K562 (cell line): Measurements from ENCODE around the gene S100A2. TPM values are rescaled to one million over a fixed set of nuclear protein-coding genes. Genes with fewer than 3 reads are reported as not detected.

ENCODE experiments used
- CBFA2T3 ChIP-seq: fragments of 450-650 bp; IDR thresholded peaks from 2 replicates; pipeline ENCODE4 v1.6.1; 2017
- PHF8 ChIP-seq: fragments of 200-600 bp; sonication (generic); IDR thresholded peaks from 2 replicates; pipeline ENCODE4 v1.6.1; 2012; ENCODE audit warnings: mixed run types, mild to moderate bottlenecking, inconsistent platforms, low read length, moderate library complexity, borderline replicate concordance
- POLR2AphosphoS5 ChIP-seq: IDR thresholded peaks from 2 replicates; pipeline ENCODE4 v1.6.1; 2011; ENCODE audit warnings: mild to moderate bottlenecking, low read depth, low read length, moderate library complexity; ENCODE audit not compliant: control insufficient read depth, insufficient read depth
- RB1 ChIP-seq: fragments of 450-650 bp; IDR thresholded peaks from 2 replicates; pipeline ENCODE4 v1.6.1; 2017; ENCODE audit warnings: low read depth, mild to moderate bottlenecking
- SAFB2 ChIP-seq: fragments of 200-400 bp; formaldehyde crosslinking; IDR thresholded peaks from 2 replicates; pipeline ENCODE4 v1.6.1; 2018; ENCODE audit warnings: borderline replicate concordance, low read length, low read depth, moderate library complexity; ENCODE audit not compliant: severe bottlenecking
- SAP30 ChIP-seq: fragments of 200-600 bp; sonication (generic); IDR thresholded peaks from 2 replicates; pipeline ENCODE4 v1.6.1; 2012; ENCODE audit warnings: borderline replicate concordance, low read depth, mild to moderate bottlenecking, moderate library complexity, low read length, control low read depth, inconsistent platforms; ENCODE audit not compliant: insufficient read depth, poor library complexity, severe bottlenecking
- TEAD4 ChIP-seq, 2 experiments: sonication (generic) in 1 of 2; formaldehyde crosslinking in 1 of 2; IDR thresholded peaks; 2 replicates each; pipeline versions ENCODE4 v1.6.1 to v1.8.0; 2012 to 2022; ENCODE audit warnings: borderline replicate concordance in 1 of 2, inconsistent platforms in 1 of 2, low read length in 1 of 2, mild to moderate bottlenecking in 1 of 2, missing genetic modification reagents in 1 of 2
- XRCC5 ChIP-seq: fragments of 200-400 bp; formaldehyde crosslinking; IDR thresholded peaks from 2 replicates; pipeline ENCODE4 v1.6.1; 2017; ENCODE audit warnings: low read depth, mild to moderate bottlenecking, low read length
- ZBTB7A ChIP-seq: IDR thresholded peaks from 2 replicates; pipeline ENCODE4 v1.6.1; 2011; ENCODE audit warnings: low read depth, mild to moderate bottlenecking, low read length, moderate library complexity, borderline replicate concordance; ENCODE audit not compliant: control insufficient read depth
- ZNF174 ChIP-seq: fragments of 250-450 bp; sonication (Bioruptor Pico); IDR thresholded peaks from 2 replicates; pipeline ENCODE4 v1.4.0; 2020; ENCODE audit warnings: mild to moderate bottlenecking
- polyA plus RNA-seq, 8 experiments: library from polyadenylated mRNA; depleted of rRNA in 4 of 8; stranded (reverse) in 5 of 8; unstranded in 3 of 8; fragments of >200 nt; fragmentation: Nextera tagmentation in 2 of 8; fragmentation: Illumina TruSeq in 1 of 8; extraction: Ambion mirVana in 2 of 8; extraction: Trizol in 1 of 8; gene quantifications; 2 replicates each; pipeline versions ENCODE4 v1.2.1 to v1.2.3, GENCODE V29; 2011 to 2014; ENCODE audit warnings: inconsistent platforms in 1 of 8, missing spikeins in 1 of 8
- total RNA-seq, 7 experiments: library from RNA; depleted of rRNA in 6 of 7; stranded (reverse); fragments of >200 nt in 6 of 7; fragmentation: Illumina TruSeq in 2 of 7; extraction: Trizol in 2 of 7; gene quantifications; 2 replicates each; pipeline versions ENCODE4 v1.2.1 to v1.2.3, GENCODE V29; 2011 to 2021; ENCODE audit warnings: low replicate concordance in 1 of 7
- TF ChIP-seq, protein P1 (sequence below): sonication (generic); formaldehyde crosslinking; IDR thresholded peaks from 2 replicates; pipeline ENCODE4 v1.8.0; 2022; ENCODE audit warnings: missing genetic modification reagents, mild to moderate bottlenecking, moderate library complexity, borderline replicate concordance
- TF ChIP-seq, protein P2 (sequence below): fragments of 450-650 bp; formaldehyde crosslinking; IDR thresholded peaks from 2 replicates; pipeline ENCODE4 v1.4.0; 2020; ENCODE audit warnings: mild to moderate bottlenecking
- TF ChIP-seq, protein P3 (sequence below): fragments of 250-450 bp; sonication (Bioruptor Pico); IDR thresholded peaks from 2 replicates; pipeline ENCODE4 v1.8.0; 2022; ENCODE audit warnings: moderate library complexity, mild to moderate bottlenecking, inconsistent platforms
- TF ChIP-seq, protein P4 (sequence below): sonication (generic); formaldehyde crosslinking; IDR thresholded peaks from 2 replicates; pipeline ENCODE4 v1.8.0; 2023; ENCODE audit warnings: mild to moderate bottlenecking, missing genetic modification reagents
- TF ChIP-seq, protein P5 (sequence below): IDR thresholded peaks from 2 replicates; pipeline ENCODE4 v1.6.1; 2014; ENCODE audit warnings: antibody characterized with exemption

Gene S100A2
- total and polyA plus RNA-seq, 9 of the 15 experiments (the other 6 are each of a cell fraction or from before 2014, with no cell fraction given) = 0.28 to 0.65 (median 0.44) TPM; not detected in 4

DNA sequence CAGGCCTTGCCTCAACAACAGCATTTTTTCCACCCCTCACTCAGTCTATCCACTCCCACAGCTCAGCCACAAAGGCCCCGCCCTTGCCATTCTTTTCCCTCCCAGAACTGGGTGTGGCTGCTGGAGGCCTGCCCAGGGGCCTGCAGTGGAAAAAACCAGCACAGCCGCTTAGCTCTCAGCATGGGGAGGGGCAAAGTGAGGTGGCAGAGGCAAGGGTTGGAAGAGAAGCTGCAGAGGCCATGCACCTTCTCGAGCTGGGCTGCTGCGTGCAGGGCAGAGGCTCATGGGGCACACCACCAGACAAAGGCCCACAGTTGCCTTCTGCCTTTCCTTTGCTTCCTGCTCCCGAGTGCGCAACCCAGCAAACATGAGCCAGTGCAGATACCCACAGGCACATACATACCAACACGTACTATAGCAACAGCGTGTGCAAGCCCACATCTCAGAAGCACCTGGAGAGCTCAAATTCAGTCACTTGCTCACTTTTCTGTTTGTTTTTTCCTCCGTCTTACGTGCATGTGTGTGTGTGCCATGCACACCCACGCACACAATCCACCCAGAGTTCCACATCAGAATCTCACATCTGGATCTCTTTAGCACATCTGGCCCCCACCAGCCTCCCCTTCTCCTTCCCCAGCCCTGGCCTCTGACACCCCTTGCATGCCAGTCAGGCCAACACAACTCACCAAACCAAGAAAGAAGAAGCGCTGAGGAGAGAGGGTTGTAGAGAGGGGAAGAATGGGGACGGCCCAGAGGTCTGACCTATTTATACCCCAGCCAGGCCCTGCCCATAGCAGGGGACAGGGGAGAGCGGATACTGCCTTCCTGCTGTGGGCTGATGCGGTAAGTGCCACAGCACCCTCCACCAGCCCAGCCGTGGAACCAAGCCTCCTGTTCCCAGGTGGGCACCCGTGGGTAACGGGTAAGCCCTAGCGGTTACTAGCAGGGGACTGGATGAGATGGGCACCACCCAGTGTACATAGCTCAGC is 20.3 kb downstream of the S100A2 start, which contains the start of gene S100A4 (continued):
- TF ChIP-seq, protein P1, sequence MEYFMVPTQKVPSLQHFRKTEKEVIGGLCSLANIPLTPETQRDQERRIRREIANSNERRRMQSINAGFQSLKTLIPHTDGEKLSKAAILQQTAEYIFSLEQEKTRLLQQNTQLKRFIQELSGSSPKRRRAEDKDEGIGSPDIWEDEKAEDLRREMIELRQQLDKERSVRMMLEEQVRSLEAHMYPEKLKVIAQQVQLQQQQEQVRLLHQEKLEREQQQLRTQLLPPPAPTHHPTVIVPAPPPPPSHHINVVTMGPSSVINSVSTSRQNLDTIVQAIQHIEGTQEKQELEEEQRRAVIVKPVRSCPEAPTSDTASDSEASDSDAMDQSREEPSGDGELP = 0 out of 2 replicates have a peak, but pooled peaks have one; percentile 58
- TF ChIP-seq, protein P2, sequence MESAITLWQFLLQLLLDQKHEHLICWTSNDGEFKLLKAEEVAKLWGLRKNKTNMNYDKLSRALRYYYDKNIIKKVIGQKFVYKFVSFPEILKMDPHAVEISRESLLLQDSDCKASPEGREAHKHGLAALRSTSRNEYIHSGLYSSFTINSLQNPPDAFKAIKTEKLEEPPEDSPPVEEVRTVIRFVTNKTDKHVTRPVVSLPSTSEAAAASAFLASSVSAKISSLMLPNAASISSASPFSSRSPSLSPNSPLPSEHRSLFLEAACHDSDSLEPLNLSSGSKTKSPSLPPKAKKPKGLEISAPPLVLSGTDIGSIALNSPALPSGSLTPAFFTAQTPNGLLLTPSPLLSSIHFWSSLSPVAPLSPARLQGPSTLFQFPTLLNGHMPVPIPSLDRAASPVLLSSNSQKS (CRISPR knock-in tag) = no peak
- peak; percentile 82 for TF ChIP-seq CBFA2T3
- TF ChIP-seq, protein P3, sequence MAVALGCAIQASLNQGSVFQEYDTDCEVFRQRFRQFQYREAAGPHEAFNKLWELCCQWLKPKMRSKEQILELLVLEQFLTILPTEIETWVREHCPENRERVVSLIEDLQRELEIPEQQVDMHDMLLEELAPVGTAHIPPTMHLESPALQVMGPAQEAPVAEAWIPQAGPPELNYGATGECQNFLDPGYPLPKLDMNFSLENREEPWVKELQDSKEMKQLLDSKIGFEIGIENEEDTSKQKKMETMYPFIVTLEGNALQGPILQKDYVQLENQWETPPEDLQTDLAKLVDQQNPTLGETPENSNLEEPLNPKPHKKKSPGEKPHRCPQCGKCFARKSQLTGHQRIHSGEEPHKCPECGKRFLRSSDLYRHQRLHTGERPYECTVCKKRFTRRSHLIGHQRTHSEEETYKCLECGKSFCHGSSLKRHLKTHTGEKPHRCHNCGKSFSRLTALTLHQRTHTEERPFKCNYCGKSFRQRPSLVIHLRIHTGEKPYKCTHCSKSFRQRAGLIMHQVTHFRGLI (CRISPR knock-in tag) = peak; percentile 56; the same call in 1 of the 2 replicates
- TF ChIP-seq ZNF174 (CRISPR knock-in tag) = no peak
- TF ChIP-seq RB1 = peak; percentile 7; the same call in 1 of the 2 replicates
- no peak for TF ChIP-seq SAP30
- TF ChIP-seq ZBTB7A = peak; percentile 64; the same call in 1 of the 2 replicates
- TF ChIP-seq, protein P4, sequence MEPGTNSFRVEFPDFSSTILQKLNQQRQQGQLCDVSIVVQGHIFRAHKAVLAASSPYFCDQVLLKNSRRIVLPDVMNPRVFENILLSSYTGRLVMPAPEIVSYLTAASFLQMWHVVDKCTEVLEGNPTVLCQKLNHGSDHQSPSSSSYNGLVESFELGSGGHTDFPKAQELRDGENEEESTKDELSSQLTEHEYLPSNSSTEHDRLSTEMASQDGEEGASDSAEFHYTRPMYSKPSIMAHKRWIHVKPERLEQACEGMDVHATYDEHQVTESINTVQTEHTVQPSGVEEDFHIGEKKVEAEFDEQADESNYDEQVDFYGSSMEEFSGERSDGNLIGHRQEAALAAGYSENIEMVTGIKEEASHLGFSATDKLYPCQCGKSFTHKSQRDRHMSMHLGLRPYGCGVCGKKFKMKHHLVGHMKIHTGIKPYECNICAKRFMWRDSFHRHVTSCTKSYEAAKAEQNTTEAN (CRISPR knock-in tag) = no peak
- TF ChIP-seq POLR2AphosphoS5 = no peak
- TF ChIP-seq TEAD4 (IDR thresholded peaks at IDR 0.05; ENCODE audit: low read length) = peak; percentile 60
- no peak for TF ChIP-seq TEAD4 (CRISPR knock-in tag; IDR thresholded peaks at IDR 0.05; ENCODE audit: borderline replicate concordance)
- TF ChIP-seq PHF8 = peak; percentile 48; the same call in 1 of the 2 replicates
- TF ChIP-seq XRCC5 = peak; percentile 94
- no peak for TF ChIP-seq SAFB2
- TF ChIP-seq, protein P5, sequence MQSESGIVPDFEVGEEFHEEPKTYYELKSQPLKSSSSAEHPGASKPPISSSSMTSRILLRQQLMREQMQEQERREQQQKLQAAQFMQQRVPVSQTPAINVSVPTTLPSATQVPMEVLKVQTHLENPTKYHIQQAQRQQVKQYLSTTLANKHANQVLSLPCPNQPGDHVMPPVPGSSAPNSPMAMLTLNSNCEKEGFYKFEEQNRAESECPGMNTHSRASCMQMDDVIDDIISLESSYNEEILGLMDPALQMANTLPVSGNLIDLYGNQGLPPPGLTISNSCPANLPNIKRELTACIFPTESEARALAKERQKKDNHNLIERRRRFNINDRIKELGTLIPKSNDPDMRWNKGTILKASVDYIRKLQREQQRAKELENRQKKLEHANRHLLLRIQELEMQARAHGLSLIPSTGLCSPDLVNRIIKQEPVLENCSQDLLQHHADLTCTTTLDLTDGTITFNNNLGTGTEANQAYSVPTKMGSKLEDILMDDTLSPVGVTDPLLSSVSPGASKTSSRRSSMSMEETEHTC = no peak
